HG03097 (cell line): ENCODE data around the gene TAF11L2.
"Not testable (repeated sequence)": the region's sequence is repeated elsewhere in the genome, so short reads cannot be mapped to it uniquely, and the experiment has no call there.

Experiments used
- ATAC-seq: cut with Tn5 transposase; IDR thresholded peaks from one replicate; pipeline ENCODE4 v1.9.1; 2021; ENCODE audit not compliant: unreplicated experiment, low FRiP score

Gene TAF11L2

DNA sequence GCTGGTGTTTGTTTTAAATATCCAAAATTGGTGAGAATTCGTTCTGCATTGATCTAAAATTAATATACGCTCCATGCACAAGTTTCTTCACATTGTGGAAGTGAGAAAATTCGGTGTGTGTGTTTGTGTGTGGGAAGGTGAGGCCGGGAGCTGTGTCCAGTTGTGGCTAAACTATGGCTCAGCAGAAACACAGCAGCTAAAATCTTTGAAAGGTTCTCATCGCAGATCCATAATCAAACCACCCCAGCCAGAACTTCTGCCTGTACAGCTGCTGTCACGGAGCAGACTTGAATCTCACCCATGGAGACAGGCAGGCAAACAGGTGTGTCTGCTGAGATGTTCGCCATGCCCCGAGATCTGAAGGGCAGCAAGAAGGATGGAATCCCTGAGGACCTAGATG lies at the start of gene TAF11L2:
Gene TAF11L2 (plus strand): TSS at position 301 of the 400 bp plus-strand sequence.
- ATAC-seq: not testable (repeated sequence)

- no peak for ATAC-seq
Observed at GRCh38 chr5:17448877-17449276, 49.2 kb upstream of the TAF11L2 start.

- no peak for ATAC-seq
Observed at GRCh38 chr5:17452936-17453335, 45.1 kb upstream of the TAF11L2 start.

DNA sequence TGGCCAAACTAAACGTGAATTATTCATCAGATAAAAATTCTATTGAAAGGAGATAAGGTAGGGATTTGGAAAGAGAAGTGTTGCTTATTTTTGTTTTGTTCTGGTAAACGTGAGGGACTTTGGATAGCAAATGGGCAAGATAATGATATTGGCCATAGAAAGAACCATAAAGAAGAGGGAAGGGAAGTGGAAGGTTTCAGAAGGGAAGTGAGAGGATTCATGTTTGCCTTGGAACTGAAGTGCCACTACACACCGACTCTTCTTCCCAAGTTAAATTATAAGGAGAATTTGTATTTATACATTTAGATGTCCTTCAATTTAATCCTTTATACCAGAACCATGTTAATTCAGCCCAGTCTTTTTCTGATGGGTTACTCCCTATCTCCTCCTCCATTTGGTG lies 42.1 kb upstream of the TAF11L2 start:
- no peak for ATAC-seq

DNA sequence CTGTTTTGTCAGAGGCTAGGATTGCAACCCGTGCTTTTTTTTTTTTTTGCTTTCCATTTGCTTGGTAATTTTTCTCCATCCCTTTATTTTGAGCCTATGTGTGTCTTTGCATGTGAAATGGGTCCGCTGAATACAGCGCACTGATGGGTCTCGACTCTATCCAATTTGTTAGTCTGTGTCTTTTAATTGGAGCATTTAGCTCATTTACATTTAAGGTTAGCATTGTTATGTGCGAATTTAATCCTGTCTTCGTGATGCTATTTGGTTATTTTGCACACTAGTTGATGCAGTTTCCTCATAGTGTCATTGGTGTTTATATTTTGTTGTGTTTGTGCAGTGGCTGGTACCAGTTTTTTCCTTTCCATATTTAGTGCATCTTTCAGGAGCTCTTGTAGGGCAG lies 36.2 kb upstream of the TAF11L2 start:
- ATAC-seq: no peak

DNA sequence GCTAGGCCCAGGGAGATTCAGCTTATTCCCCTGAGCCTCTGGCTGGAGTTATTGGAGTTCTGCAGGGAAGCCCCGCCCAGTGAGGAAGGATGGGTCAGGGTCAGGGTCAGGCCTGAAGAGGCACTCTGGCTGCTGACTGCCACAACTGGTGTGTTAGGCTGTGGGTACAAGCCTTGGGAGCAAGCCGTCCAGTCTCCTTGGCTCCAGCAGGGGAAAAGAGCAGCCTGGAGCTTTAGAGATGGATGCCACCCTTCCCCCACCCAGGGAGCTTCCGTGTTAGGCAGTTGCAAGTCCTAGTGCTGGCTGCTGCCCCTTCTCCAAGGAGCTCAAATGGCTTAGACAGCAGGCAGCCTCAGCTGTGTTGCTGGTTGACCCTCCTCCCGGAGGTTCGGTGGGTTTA lies 34.4 kb upstream of the TAF11L2 start:
- ATAC-seq: no peak

DNA sequence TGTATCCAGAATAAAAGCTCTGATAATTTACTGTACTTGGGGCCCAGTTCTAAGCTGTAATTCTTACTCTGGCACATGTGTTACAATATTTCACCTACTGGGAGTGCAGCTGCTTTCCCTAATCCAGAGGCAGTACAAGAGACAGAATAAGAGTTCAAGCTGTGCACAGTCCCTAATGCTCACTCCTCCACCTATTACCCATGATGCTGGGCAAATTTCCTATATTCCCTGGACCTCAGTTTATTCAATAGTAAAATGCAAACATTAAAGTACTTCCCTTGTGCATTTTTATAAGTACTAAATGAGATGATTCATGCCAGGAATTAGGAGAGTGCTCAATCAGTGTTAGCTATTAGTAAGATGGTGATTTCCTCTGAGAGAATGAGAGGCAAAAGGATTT lies 28.0 kb upstream of the TAF11L2 start:
- ATAC-seq: no peak

DNA sequence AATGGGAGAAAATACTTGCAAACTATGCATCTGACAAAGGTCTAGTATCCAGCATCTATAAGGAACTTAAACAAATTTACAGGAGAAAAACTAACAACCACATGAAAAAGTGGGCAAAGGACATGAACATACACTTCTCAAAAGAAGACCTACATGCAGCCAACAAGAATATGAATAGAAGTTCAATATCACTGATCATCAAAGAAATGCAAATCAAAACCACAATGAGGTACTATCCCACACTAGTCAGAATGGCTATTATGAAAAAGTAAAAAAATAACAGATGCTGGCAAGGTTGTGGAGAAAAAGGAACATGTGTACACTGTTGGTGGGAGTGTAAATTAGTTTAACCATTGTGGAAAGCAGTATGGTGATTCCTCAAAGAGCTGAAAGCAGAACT lies 23.0 kb upstream of the TAF11L2 start:
- ATAC-seq: not testable (repeated sequence)

DNA sequence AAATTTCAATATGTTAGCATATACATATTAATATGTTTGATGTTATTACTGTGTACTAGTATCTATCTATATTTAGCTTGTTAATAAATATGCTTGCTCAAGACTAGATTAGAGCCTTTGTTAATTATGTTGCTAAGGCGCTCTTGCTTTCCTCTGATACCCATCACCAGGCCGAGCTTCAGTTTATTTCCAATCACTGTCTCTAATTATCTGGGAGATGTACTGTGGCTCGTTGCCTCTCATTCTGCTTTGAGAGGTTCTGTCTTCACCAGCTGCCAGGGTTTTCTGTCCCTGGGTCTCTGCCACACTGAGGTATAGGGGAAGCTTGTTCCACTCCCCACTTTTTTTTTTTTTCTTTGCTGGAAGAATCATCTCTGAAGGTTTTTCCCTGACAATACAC lies 21.0 kb upstream of the TAF11L2 start:
- no peak for ATAC-seq

GRCh38 chr5:17477573-17478265 lies 20.3 kb upstream of the TAF11L2 start:
- no peak for ATAC-seq

- ATAC-seq: no peak
Observed at GRCh38 chr5:17481378-17481777, 16.7 kb upstream of the TAF11L2 start.

DNA sequence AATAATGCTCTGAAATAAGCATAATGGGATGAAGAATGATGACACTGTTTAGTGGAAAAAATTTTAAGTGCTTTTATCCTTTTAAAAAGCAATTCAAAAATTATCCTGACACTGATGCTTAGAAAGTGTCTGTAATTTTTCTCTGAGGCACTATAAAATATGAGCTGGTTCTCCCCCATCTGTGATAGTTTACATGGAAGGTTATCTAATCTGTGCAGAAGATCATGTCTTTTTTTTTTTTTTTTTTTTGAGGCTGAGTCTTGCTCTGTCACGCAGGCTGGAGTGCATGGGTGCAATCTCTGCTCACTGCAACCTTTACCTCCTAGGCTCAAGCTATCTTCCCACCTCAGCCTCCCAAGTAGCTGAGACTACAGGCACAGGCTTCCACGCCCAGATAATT lies 15.2 kb upstream of the TAF11L2 start:
- no peak for ATAC-seq

GRCh38 chr5:17486464-17487173 lies 11.4 kb upstream of the TAF11L2 start:
- ATAC-seq: not testable (repeated sequence)

- no peak for ATAC-seq
Observed at GRCh38 chr5:17487174-17487512, 10.9 kb upstream of the TAF11L2 start.

GRCh38 chr5:17491257-17491656 lies 6.8 kb upstream of the TAF11L2 start:
- not testable (repeated sequence) for ATAC-seq

DNA sequence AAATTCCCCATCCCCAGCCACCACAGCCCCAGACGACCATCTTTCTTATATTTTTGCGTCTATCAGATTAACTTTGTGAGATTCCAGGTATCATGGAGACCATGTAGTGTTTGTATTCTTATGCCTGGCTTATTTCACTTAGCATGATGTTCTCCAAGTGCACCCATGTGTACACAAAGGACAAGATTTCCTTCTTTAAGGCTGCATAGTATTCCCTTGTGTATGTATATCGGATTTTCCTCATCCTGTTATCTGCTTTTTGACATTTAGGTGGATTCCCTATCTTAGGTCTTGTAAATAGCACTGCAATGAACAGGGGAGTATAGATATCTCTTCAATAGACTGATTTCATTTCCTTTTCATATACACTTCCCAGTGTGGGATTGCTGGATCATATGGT lies 5.3 kb upstream of the TAF11L2 start:
- no peak for ATAC-seq

DNA sequence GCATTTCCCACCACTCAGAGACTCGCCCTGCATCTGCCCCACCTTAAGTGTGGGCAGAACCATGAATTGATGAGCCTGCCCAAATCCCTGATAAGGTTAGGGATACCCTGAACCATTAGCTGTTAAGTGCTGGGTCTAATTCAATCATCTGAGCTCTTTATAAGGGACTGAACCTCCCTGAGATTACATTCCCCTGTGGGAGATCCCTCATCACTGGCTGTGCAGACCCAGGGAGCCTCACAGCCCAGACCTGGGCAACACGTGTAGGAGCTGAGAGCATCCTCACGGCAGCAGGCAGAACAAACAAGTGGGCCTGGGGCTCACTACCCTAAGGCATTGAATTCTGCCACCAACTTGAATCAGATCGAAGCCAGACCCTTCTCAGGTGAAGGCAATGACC lies 585 bp upstream of the TAF11L2 start:
- no peak for ATAC-seq

- ATAC-seq: no peak
Observed at GRCh38 chr5:17511775-17512325, 13.8 kb downstream of the TAF11L2 start.

DNA sequence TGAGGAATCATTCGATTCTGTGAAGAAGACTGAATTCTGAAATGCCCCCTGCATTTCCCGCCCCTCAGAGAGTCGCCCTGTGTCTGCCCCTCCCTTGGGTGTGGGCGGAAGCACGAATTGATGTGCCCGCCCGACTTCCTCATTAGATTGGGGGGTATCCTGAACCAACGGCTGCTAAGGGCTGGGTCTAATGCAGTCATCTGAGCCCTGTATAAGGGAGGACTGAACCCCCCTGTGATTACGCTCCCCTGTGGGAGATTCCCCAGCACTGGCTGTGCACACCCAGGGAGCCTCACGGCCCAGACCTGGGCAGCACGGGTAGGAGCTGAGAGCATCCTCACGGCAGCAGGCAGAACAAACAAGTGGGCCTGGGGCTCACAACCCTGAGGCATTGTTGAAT lies 19.5 kb downstream of the TAF11L2 start:
- ATAC-seq: not testable (repeated sequence)

DNA sequence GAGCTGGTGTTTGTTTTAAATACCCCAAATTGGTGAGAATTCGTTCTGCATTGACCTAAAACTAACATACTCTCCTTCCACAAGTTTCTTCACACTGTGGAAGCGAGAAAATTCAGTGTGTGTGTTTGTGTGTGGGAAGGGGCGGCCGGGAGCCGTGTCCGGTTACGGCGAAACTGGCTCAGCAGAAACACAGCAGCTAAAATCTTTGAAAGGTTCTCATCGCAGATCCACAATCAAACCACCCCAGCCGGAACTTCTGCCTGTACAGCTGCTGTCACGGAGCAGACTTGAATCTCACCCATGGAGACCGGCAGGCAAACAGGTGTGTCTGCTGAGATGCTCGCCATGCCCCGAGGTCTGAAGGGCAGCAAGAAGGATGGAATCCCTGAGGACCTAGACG lies 20.0 kb downstream of the TAF11L2 start, which contains the start of gene TAF11L3:
Gene TAF11L3 (plus strand): TSS at position 301 of the 400 bp plus-strand sequence.
- ATAC-seq: not testable (repeated sequence)

DNA sequence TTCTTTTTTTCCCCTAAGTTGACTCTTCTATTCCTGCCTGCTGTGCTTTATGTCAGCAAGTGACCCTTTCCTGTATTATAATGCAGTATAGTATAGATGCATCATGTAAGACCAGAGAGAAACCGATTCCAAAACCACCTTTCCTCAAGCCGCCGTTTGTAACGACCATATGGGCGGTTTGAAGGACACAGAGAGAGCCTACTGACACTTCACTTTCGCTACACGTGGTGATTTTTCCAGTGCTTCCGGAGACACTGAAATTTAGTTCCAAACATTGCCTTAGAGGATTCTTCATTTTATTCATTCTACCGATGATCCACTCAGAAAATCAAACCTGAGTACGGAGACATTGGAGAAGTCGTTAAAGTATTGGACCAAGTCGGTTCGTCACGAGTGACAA lies 21.5 kb downstream of the TAF11L2 start:
- ATAC-seq: not testable (repeated sequence)

DNA sequence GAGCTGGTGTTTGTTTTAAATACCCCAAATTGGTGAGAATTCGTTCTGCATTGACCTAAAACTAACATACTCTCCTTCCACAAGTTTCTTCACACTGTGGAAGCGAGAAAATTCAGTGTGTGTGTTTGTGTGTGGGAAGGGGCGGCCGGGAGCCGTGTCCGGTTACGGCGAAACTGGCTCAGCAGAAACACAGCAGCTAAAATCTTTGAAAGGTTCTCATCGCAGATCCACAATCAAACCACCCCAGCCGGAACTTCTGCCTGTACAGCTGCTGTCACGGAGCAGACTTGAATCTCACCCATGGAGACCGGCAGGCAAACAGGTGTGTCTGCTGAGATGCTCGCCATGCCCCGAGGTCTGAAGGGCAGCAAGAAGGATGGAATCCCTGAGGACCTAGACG lies 23.5 kb downstream of the TAF11L2 start, which contains the start of gene TAF11L4:
Gene TAF11L4 (plus strand): TSS at position 301 of the 400 bp plus-strand sequence.
- ATAC-seq: not testable (repeated sequence)
